Heart right ventricle (tissue), 16 donors: ENCODE data around the gene THSD7B. TPM values are rescaled to one million over a fixed set of nuclear protein-coding genes. Genes with fewer than 3 reads are reported as not detected.
"Not testable (repeated sequence)": the region's sequence is repeated elsewhere in the genome, so short reads cannot be mapped to it uniquely, and the experiment has no call there.

Experiments
- ATAC-seq, 8 donors: fragments of 200-7000 bp; cut with Tn5 transposase; one replicate each; pipeline ENCODE4 v1.9.1; 2020; ENCODE audit warnings: mild to moderate bottlenecking in 8 of 8, moderate library complexity in 8 of 8, moderate number of reproducible peaks in 1 of 8
- DNase-seq, 2 donors: peaks; one replicate each; pipeline ENCODE4 v3.0.0-alpha.2; 2020
- H3K27ac ChIP-seq, 10 donors: fragments of 200-600 bp; sonication (generic) in 2 of 10; one replicate each; pipeline versions ENCODE4 v1.5.0 to v1.8.0; 2020 to 2022; ENCODE audit warnings: mild to moderate bottlenecking in 3 of 10
- H3K27me3 ChIP-seq, 7 donors: fragments of 200-600 bp; one replicate each; pipeline ENCODE4 v1.8.0; 2021 to 2022; ENCODE audit warnings: mild to moderate bottlenecking in 2 of 7
- H3K36me3 ChIP-seq, 9 donors: fragments of 200-600 bp; sonication (generic) in 1 of 9; one replicate each; pipeline versions ENCODE4 v1.5.0 to v1.8.0; 2020 to 2022; ENCODE audit warnings: mild to moderate bottlenecking in 2 of 9
- H3K4me1 ChIP-seq, 9 donors: fragments of 200-600 bp; sonication (generic) in 1 of 9; one replicate each; pipeline versions ENCODE4 v1.5.0 to v1.8.0; 2020 to 2022; ENCODE audit warnings: mild to moderate bottlenecking in 4 of 9
- H3K4me3 ChIP-seq, 10 donors: fragments of 200-600 bp; sonication (generic) in 2 of 10; one replicate each; pipeline versions ENCODE4 v1.5.0 to v1.8.0; 2020 to 2022; ENCODE audit warnings: mild to moderate bottlenecking in 7 of 10, moderate library complexity in 2 of 10
- H3K9me3 ChIP-seq, 11 donors: fragments of 200-600 bp in 10 of 11; sonication (generic) in 2 of 11; one replicate each; pipeline versions ENCODE4 v1.5.0 to v1.8.0; 2013 to 2022; ENCODE audit warnings: mild to moderate bottlenecking in 2 of 11, control low read depth in 1 of 11, moderate library complexity in 1 of 11
- CTCF ChIP-seq, 9 donors: fragments of 200-600 bp; sonication (generic) in 2 of 9; IDR thresholded peaks; one replicate each; pipeline versions ENCODE4 v1.5.0 to v1.8.0; 2021 to 2022; ENCODE audit warnings: antibody characterized with exemption in 9 of 9, mild to moderate bottlenecking in 5 of 9, moderate library complexity in 1 of 9
- WGBS, 2 donors: extraction: QIAGEN DNeasy Blood & Tissue Kit; methylation state at CpG; one replicate each; pipeline ENCODE4 v1.1.7; 2013; ENCODE audit warnings: inconsistent platforms in 1 of 2; 5-methylcytosine and 5-hydroxymethylcytosine counted together
- intact Hi-C, 10 donors: fragments of 100-400 bp; cut with DNase I; formaldehyde crosslinking; loops; one replicate each; pipeline versions ENCODE4 v1.11.1 to v1.14.2; 2022
- polyA plus RNA-seq, 2 donors: library from polyadenylated mRNA; stranded (reverse); fragments of 200-250 nt; gene quantifications; one replicate each; pipeline ENCODE4 v1.2.3, GENCODE V29; 2013
- total RNA-seq, 10 donors: library from RNA; stranded (reverse); fragmentation: NEBNext Ultra II Directional in 3 of 10; extraction: Animal tissue kit (Norgen Biotek cat#: 25700) in 3 of 10; gene quantifications; one replicate each; pipeline versions ENCODE4 v1.2.1 to v1.2.4, GENCODE V29; 2021 to 2023
- donor health status: Arrhythmogenic right ventricular cardiomyopathy.
- donor health status: ischemic (EF 13 %, LVEDD 7.1; RV severe dilation, severe dysfunction).
- donor health status: healthy with polysubstance abuse.
- donor health status: DM: no; HTN: yes; CAD: no.
- donor health status: DM: no; HTN: no; CAD: no.
- donor health status: ischemic (EF 25% LVEDD 6.9; RV normal size, moderate dysfunction).
- donor health status: ischemic (EF 25% LVEDD 5.7; RV mildly dilated, moderate dysfunction).
- donor health status: healthy.
- donor health status: DM: yes; HTN: yes; CAD: no.
- donor health status: Ischemic cardiomyopathy.
- donor health status: ischemic (EF 35%, LVEDD 5.7; RV mildly dilated, moderate dysfunction).
- donor health status: nonischemic (EF 11% LVEDD 7.7; RV severe dilation, severe dysfunction).
- donor health status: DM: yes; HTN: yes; CAD: no.
- donor health status: PGD.
- donor health status: ischemic (EF 29% LVEDD 5.4; RV normal size, mild dysfunction).
- donor health status: nonischemic (EF 23%, LVEDD 6.1; RV moderate dilation, normal function).

Gene THSD7B
- total and polyA plus RNA-seq, 12 donors = 0.01 to 0.39 (median 0.18) TPM

DNA sequence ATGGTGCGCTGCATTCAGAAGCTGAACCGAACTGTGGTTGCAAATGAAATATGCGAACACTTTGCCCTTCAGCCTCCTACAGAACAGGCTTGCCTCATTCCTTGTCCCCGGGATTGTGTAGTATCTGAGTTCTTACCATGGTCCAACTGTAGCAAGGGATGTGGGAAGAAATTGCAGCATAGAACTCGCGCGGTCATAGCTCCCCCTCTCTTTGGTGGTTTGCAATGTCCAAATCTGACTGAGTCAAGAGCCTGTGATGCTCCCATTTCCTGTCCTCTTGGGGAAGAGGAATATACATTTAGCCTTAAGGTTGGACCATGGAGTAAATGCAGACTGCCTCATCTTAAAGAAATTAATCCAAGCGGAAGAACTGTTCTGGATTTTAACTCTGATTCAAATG, 291.4 kb downstream of the THSD7B start:
- no peak for ATAC-seq
- no peak overlapping the region for H3K4me3 ChIP-seq
- intact Hi-C loops = no loop called here
- no peaks in the 10 kb centered on the region for H3K36me3 ChIP-seq
- TF ChIP-seq CTCF (IDR thresholded peaks at IDR 0.05) = no peak
- peaks cover 0 to 21% (median 0%) of the 10 kb centered on the region in 11 donors for H3K9me3 ChIP-seq
- no peaks in the 10 kb centered on the region for H3K4me1 ChIP-seq
- DNase-seq = no peak
- no peak overlapping the region for H3K27ac ChIP-seq
- H3K27me3 ChIP-seq = no peaks in the 10 kb centered on the region
- 91 to 93% methylated on average over 8 of the region's 8 CpGs for WGBS, 2 donors

GRCh38 chr2:137076111-137076765, 310.9 kb downstream of the THSD7B start:
- H3K4me1 ChIP-seq, H3K36me3 ChIP-seq, intact Hi-C loops, DNase-seq, ATAC-seq, H3K4me3 ChIP-seq, H3K27ac ChIP-seq, H3K27me3 ChIP-seq: not testable (repeated sequence)
- peaks cover 0 to 32% (median 0%) of the 10 kb centered on the region in 11 donors for H3K9me3 ChIP-seq
- WGBS, 2 donors = 94 to 95% methylated on average over 22 of the region's 22 CpGs

DNA sequence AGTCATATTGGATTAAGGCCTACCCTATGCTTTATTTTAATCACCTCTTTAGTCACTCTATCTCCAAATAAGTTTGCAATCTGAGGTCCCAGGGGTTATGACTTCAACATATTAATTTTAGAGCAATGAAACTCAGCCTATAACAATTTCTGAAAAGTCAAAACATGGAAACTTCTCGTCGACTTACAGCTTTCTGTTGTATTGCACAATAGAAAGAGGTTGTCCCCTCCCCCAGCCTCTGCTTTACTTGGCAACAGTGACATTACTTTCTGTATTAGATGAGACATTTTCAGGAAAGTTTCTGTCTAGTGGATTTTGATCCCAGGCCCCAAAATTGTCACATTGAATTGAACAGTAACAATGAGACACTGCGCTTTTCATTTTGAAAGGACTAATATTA, 326.4 kb downstream of the THSD7B start:
- Histone ChIP-seq H3K27ac (no peak overlapping the region), H3K27me3 (no peaks in the 10 kb centered on the region), H3K9me3 (peaks cover 0 to 15% (median 0%) of the 10 kb centered on the region in 11 donors), H3K4me3 (no peak overlapping the region), H3K4me1 (no peaks in the 10 kb centered on the region), H3K36me3 (no peaks in the 10 kb centered on the region)
- DNase-seq (no peak), ATAC-seq (no peak)
- intact Hi-C loops = no loop called here
- WGBS, 2 donors = 73 to 77% methylated on average over 3 of the region's 3 CpGs
- no peak for TF ChIP-seq CTCF (IDR thresholded peaks at IDR 0.05)

DNA sequence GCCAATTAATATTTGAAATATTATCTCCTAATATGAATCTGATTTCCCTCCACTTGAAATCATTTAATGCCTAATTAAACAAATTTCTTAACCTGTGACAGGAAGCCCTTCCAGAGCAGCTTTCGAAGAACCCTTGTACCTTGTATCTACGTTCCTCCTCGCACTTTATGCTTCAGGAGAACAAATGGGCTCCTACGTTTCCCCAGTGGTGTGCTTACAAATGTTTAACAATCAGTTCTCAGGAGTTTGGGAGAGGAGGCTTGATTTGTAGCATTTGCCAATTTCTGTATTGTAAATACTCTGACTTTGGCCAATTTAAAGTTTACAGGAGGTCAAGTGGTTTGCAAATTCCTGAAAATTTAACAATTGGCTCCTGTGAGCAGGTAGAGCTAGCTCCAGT, 327.8 kb downstream of the THSD7B start:
- TF ChIP-seq CTCF (IDR thresholded peaks at IDR 0.05) = no peak
- DNase-seq = no peak
- ATAC-seq = no peak
- intact Hi-C loops = no loop called here
- Histone ChIP-seq H3K9me3 (peaks cover 0 to 1% (median 0%) of the 10 kb centered on the region in 11 donors), H3K4me3 (no peak overlapping the region), H3K36me3 (no peaks in the 10 kb centered on the region), H3K4me1 (no peaks in the 10 kb centered on the region), H3K27me3 (no peaks in the 10 kb centered on the region), H3K27ac (no peak overlapping the region)
- WGBS, 2 donors = 83 to 89% methylated on average over 4 of the region's 4 CpGs

GRCh38 chr2:137096187-137096586, 330.8 kb downstream of the THSD7B start:
- ATAC-seq (no peak), DNase-seq (no peak)
- Histone ChIP-seq H3K36me3 (no peaks in the 10 kb centered on the region), H3K4me3 (no peak overlapping the region), H3K9me3 (peaks cover 0 to 2% (median 0%) of the 10 kb centered on the region in 11 donors), H3K27me3 (no peaks in the 10 kb centered on the region), H3K4me1 (no peaks in the 10 kb centered on the region), H3K27ac (no peak overlapping the region)
- intact Hi-C loops = no loop called here
- no peak for TF ChIP-seq CTCF (IDR thresholded peaks at IDR 0.05)
